Measurements from ENCODE around the gene PTCD2.
"Not testable (repeated sequence)": the region's sequence is repeated elsewhere in the genome, so short reads cannot be mapped to it uniquely, and the experiment has no call there.

The PTCD2 gene

DNA sequence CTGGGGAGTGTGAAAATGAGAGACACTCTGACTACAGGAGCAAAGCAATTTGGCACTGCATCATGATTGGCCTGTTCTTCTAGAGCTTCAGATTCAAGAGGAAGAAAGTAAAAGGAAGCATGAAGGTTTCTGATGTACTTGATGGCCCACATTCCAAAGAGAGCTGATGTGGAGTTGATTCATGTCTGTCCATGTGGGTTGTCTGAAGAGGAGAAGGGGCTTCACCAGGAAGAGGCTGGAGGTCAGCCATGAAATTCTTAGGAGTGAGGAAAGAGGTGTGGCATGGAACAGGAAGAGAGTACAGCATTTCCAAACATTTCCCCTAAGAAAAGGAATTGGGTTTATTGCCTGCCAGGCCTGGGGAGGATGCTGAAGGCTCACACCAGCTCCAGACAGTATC, 70.7 kb downstream of the PTCD2 start:
- H3K9ac ChIP-seq (ENCODE audit: low read depth in 1 of 2, low read length in 2 of 2) = no peak overlapping the region
- H3K27me3 ChIP-seq (ENCODE audit: control insufficient read depth in 1 of 2, insufficient read depth in 2 of 2, low read length in 2 of 2) = peaks cover 0 to 5% of the 10 kb centered on the region in 2 donors
- H3K27ac ChIP-seq (ENCODE audit: low read depth, low read length) = no peak overlapping the region
- no peak overlapping the region for H3K4me3 ChIP-seq (ENCODE audit: low read depth in 1 of 2, low read length in 2 of 2)
- no peaks in the 10 kb centered on the region for H3K36me3 ChIP-seq (ENCODE audit: control insufficient read depth in 1 of 2, insufficient read depth in 2 of 2, low read length in 2 of 2)
- no peaks in the 10 kb centered on the region for H3K4me1 ChIP-seq (ENCODE audit: control insufficient read depth in 1 of 2, insufficient read depth in 2 of 2, low read length in 2 of 2)
- no peaks in the 10 kb centered on the region for H3K9me3 ChIP-seq (ENCODE audit: control insufficient read depth in 1 of 2, low read length in 2 of 2)

DNA sequence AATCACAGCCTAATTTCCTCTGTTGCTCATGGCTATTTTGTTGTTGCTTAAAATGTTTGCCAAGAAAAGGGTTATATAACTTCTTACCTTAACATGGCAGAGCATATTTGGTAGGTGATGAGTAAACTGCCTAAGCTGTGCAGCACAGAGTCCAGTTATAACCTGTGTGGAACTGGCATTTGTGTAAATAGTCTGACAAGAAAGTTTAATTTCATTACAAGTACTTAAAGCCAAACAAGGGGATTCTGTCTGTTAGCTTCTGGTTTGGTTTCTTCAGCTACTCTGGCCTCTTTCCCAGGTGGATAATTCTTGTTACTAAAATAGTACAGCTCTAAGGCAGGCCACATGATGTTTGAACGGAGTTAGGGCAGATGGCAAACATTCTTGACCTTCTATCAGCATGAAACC, 72.2 kb downstream of the PTCD2 start:
- peaks cover 0 to 2% of the 10 kb centered on the region in 2 donors for H3K27me3 ChIP-seq (ENCODE audit: control insufficient read depth in 1 of 2, insufficient read depth in 2 of 2, low read length in 2 of 2)
- H3K27ac ChIP-seq (ENCODE audit: low read depth, low read length) = no peak overlapping the region
- no peak overlapping the region for H3K9ac ChIP-seq (ENCODE audit: low read depth in 1 of 2, low read length in 2 of 2)
- no peaks in the 10 kb centered on the region for H3K4me1 ChIP-seq (ENCODE audit: control insufficient read depth in 1 of 2, insufficient read depth in 2 of 2, low read length in 2 of 2)
- no peak overlapping the region for H3K4me3 ChIP-seq (ENCODE audit: low read depth in 1 of 2, low read length in 2 of 2)
- no peaks in the 10 kb centered on the region for H3K9me3 ChIP-seq (ENCODE audit: control insufficient read depth in 1 of 2, low read length in 2 of 2)
- H3K36me3 ChIP-seq (ENCODE audit: control insufficient read depth in 1 of 2, insufficient read depth in 2 of 2, low read length in 2 of 2) = no peaks in the 10 kb centered on the region

- no peaks in the 10 kb centered on the region for H3K27me3 ChIP-seq (ENCODE audit: control insufficient read depth in 1 of 2, insufficient read depth in 2 of 2, low read length in 2 of 2)
- no peaks in the 10 kb centered on the region for H3K4me1 ChIP-seq (ENCODE audit: control insufficient read depth in 1 of 2, insufficient read depth in 2 of 2, low read length in 2 of 2)
- no peaks in the 10 kb centered on the region for H3K9me3 ChIP-seq (ENCODE audit: control insufficient read depth in 1 of 2, low read length in 2 of 2)
- H3K27ac ChIP-seq (ENCODE audit: low read depth, low read length) = no peak overlapping the region
- H3K9ac ChIP-seq (ENCODE audit: low read depth in 1 of 2, low read length in 2 of 2) = no peak overlapping the region
- no peaks in the 10 kb centered on the region for H3K36me3 ChIP-seq (ENCODE audit: control insufficient read depth in 1 of 2, insufficient read depth in 2 of 2, low read length in 2 of 2)
- H3K4me3 ChIP-seq (ENCODE audit: low read depth in 1 of 2, low read length in 2 of 2) = no peak overlapping the region
These were observed 72.9 kb downstream of the PTCD2 start for GRCh38 chr5:72393052-72393451.

DNA sequence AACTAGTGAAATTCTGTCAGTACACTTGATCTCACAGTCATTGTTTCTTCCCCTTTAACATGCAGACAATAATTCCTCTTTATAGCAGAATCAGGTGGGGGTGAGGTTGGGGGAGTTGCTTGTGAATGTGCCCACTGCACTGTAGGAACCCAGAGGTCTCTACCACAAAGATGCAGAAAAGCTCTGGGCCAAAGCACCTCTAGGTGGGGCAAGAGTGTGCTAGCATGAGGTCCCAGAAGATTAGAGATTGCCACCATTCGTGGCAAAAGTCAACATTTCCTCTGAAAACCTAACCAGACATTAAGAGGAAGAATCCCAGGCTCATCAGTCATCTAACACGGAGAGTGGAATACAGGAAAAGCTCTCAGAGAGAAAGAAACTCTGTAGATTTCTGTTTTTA, 74.5 kb downstream of the PTCD2 start:
- Histone ChIP-seq H3K9me3 (ENCODE audit: control insufficient read depth in 1 of 2, low read length in 2 of 2) (no peaks in the 10 kb centered on the region), H3K4me1 (ENCODE audit: control insufficient read depth in 1 of 2, insufficient read depth in 2 of 2, low read length in 2 of 2) (no peaks in the 10 kb centered on the region), H3K27ac (ENCODE audit: low read depth, low read length) (no peak overlapping the region), H3K9ac (ENCODE audit: low read depth in 1 of 2, low read length in 2 of 2) (no peak overlapping the region), H3K4me3 (ENCODE audit: low read depth in 1 of 2, low read length in 2 of 2) (no peak overlapping the region), H3K27me3 (ENCODE audit: control insufficient read depth in 1 of 2, insufficient read depth in 2 of 2, low read length in 2 of 2) (peaks cover 0 to 4% of the 10 kb centered on the region in 2 donors), H3K36me3 (ENCODE audit: control insufficient read depth in 1 of 2, insufficient read depth in 2 of 2, low read length in 2 of 2) (no peaks in the 10 kb centered on the region)

- Histone ChIP-seq H3K4me1 (ENCODE audit: control insufficient read depth in 1 of 2, insufficient read depth in 2 of 2, low read length in 2 of 2) (no peaks in the 10 kb centered on the region), H3K27ac (ENCODE audit: low read depth, low read length) (no peak overlapping the region), H3K9ac (ENCODE audit: low read depth in 1 of 2, low read length in 2 of 2) (no peak overlapping the region)
These were observed 77.7 kb downstream of the PTCD2 start for GRCh38 chr5:72397836-72398235.

DNA sequence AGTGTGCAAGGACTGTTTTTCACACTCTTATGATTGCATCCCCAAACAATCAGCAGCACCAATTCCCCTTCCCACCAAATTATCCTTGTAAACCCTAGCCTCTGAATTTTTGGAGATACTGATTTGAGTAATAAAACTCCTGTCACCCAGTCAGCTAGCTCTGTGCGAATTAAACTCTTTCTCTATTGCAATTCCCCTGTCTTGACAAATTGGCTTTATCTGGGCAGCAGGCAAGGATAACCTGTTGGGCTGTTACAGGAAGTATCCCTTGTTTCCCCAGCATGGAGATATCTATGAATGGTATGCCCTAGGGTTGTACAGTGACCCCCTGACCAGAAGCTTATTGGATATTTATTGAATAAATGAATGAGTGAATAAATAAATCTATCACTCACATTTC, 80.8 kb downstream of the PTCD2 start:
- Histone ChIP-seq H3K36me3 (ENCODE audit: control insufficient read depth in 1 of 2, insufficient read depth in 2 of 2, low read length in 2 of 2) (no peaks in the 10 kb centered on the region), H3K9me3 (ENCODE audit: control insufficient read depth in 1 of 2, low read length in 2 of 2) (peaks cover 8 to 11% of the 10 kb centered on the region in 2 donors), H3K27ac (ENCODE audit: low read depth, low read length) (no peak overlapping the region), H3K4me1 (ENCODE audit: control insufficient read depth in 1 of 2, insufficient read depth in 2 of 2, low read length in 2 of 2) (no peaks in the 10 kb centered on the region), H3K4me3 (ENCODE audit: low read depth in 1 of 2, low read length in 2 of 2) (no peak overlapping the region), H3K9ac (ENCODE audit: low read depth in 1 of 2, low read length in 2 of 2) (no peak overlapping the region), H3K27me3 (ENCODE audit: control insufficient read depth in 1 of 2, insufficient read depth in 2 of 2, low read length in 2 of 2) (peaks cover 0 to 4% of the 10 kb centered on the region in 2 donors)

More at GRCh38 chr5:72397836-72398235, 77.7 kb downstream of the PTCD2 start:
- H3K36me3 ChIP-seq (ENCODE audit: control insufficient read depth in 1 of 2, insufficient read depth in 2 of 2, low read length in 2 of 2) = no peaks in the 10 kb centered on the region
- peaks cover 8 to 11% of the 10 kb centered on the region in 2 donors for H3K9me3 ChIP-seq (ENCODE audit: control insufficient read depth in 1 of 2, low read length in 2 of 2)
- H3K27me3 ChIP-seq (ENCODE audit: control insufficient read depth in 1 of 2, insufficient read depth in 2 of 2, low read length in 2 of 2) = peaks cover 0 to 4% of the 10 kb centered on the region in 2 donors
- H3K4me3 ChIP-seq (ENCODE audit: low read depth in 1 of 2, low read length in 2 of 2) = no peak overlapping the region

DNA sequence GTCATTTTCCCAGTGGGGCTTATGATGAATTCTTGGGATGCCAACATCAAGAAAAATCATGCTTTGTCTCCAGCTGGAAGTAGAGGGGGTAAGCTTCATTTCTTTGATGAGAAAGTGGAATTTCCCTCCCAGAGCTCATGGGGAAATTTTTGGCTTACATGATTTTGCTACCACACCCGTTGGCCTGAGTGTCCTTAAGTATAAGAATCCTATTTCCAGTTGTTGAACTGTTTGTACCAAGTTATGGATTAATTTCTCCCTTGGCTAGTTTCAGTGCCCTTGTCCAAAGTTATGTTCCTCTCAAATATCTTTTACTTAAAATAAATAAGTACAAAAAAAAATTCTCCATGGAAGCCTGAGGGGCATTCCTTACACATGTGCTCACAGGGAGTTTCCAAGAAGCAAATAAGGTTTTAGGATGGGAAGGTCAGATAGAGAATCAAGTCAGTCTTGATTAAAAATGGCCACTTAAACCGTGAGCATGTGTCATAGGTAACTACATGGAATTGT, 82.3 kb downstream of the PTCD2 start:
- Histone ChIP-seq H3K27ac (ENCODE audit: low read depth, low read length) (no peak overlapping the region), H3K9me3 (ENCODE audit: control insufficient read depth in 1 of 2, low read length in 2 of 2) (peaks cover 8 to 11% of the 10 kb centered on the region in 2 donors), H3K36me3 (ENCODE audit: control insufficient read depth in 1 of 2, insufficient read depth in 2 of 2, low read length in 2 of 2) (no peaks in the 10 kb centered on the region), H3K27me3 (ENCODE audit: control insufficient read depth in 1 of 2, insufficient read depth in 2 of 2, low read length in 2 of 2) (peaks cover 0 to 4% of the 10 kb centered on the region in 2 donors), H3K4me3 (ENCODE audit: low read depth in 1 of 2, low read length in 2 of 2) (no peak overlapping the region), H3K4me1 (ENCODE audit: control insufficient read depth in 1 of 2, insufficient read depth in 2 of 2, low read length in 2 of 2) (no peaks in the 10 kb centered on the region), H3K9ac (ENCODE audit: low read depth in 1 of 2, low read length in 2 of 2) (no peak overlapping the region)

DNA sequence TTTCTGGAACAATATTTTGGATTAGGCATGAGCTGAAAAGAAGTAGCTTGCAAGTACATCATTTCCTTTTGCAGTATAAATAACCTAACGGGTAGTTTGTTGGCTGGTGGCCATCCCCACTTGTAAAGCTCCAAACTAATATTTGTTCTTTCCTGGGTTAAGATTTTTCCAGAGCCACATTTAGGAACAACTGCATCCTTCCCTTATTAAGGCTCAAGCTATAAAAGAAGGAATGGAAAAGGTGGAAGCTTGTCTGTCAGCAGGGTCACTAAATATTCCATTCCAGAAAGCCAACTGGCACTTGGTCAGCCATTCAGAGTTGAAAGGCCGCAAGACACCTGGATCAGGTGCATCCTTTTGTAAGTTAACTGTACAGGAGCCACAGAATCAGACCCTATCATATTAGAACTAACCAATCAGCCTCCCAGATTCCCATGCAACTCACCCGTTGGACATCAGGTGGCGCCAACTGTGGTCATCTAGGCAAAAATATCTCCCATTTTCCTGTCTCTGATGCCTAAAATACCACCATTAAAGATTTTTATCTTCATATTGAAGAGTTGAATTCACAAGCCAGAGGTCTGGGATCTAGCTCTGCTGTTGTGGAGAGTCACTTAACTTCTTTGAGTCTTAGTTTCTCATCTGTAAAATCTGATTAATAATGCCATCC, 82.9 kb downstream of the PTCD2 start:
- H3K9me3 ChIP-seq (ENCODE audit: control insufficient read depth in 1 of 2, low read length in 2 of 2) = peaks cover 8 to 11% of the 10 kb centered on the region in 2 donors
- H3K9ac ChIP-seq (ENCODE audit: low read depth in 1 of 2, low read length in 2 of 2) = no peak overlapping the region
- no peaks in the 10 kb centered on the region for H3K36me3 ChIP-seq (ENCODE audit: control insufficient read depth in 1 of 2, insufficient read depth in 2 of 2, low read length in 2 of 2)
- H3K27ac ChIP-seq (ENCODE audit: low read depth, low read length) = no peak overlapping the region
- H3K4me3 ChIP-seq (ENCODE audit: low read depth in 1 of 2, low read length in 2 of 2) = no peak overlapping the region
- H3K4me1 ChIP-seq (ENCODE audit: control insufficient read depth in 1 of 2, insufficient read depth in 2 of 2, low read length in 2 of 2) = no peaks in the 10 kb centered on the region
- H3K27me3 ChIP-seq (ENCODE audit: control insufficient read depth in 1 of 2, insufficient read depth in 2 of 2, low read length in 2 of 2) = peaks cover 0 to 4% of the 10 kb centered on the region in 2 donors

DNA sequence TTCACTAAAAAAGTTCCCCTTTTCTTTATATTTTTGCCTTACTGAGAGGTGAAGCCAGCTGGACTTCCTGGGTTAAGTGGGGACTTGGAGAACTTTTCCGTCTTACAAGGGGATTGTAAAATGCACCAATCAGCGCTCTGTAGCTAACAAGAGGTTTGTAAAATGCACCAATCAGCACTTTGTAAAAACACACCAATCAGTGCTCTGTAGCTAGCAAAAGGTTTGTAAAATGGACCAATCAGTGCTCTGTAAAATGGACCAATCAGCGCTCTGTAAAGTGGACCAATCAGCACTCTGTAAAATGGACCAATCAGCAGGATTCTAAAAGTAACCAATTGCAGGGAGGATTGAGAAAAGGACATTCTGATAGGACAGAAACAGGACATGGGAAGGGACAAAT, 84.6 kb downstream of the PTCD2 start:
- not testable (repeated sequence) for H3K4me1 ChIP-seq (ENCODE audit: control insufficient read depth in 1 of 2, insufficient read depth in 2 of 2, low read length in 2 of 2); H3K27me3 ChIP-seq (ENCODE audit: control insufficient read depth in 1 of 2, insufficient read depth in 2 of 2, low read length in 2 of 2); H3K9ac ChIP-seq (ENCODE audit: low read depth in 1 of 2, low read length in 2 of 2); H3K4me3 ChIP-seq (ENCODE audit: low read depth in 1 of 2, low read length in 2 of 2); H3K27ac ChIP-seq (ENCODE audit: low read depth, low read length); H3K36me3 ChIP-seq (ENCODE audit: control insufficient read depth in 1 of 2, insufficient read depth in 2 of 2, low read length in 2 of 2)
- peaks cover 8 to 11% of the 10 kb centered on the region in 2 donors for H3K9me3 ChIP-seq (ENCODE audit: control insufficient read depth in 1 of 2, low read length in 2 of 2)

GRCh38 chr5:72407078-72407477, 86.9 kb downstream of the PTCD2 start:
- H3K36me3 ChIP-seq (ENCODE audit: control insufficient read depth in 1 of 2, insufficient read depth in 2 of 2, low read length in 2 of 2) = no peaks in the 10 kb centered on the region
- no peaks in the 10 kb centered on the region for H3K4me1 ChIP-seq (ENCODE audit: control insufficient read depth in 1 of 2, insufficient read depth in 2 of 2, low read length in 2 of 2)
- H3K27me3 ChIP-seq (ENCODE audit: control insufficient read depth in 1 of 2, insufficient read depth in 2 of 2, low read length in 2 of 2) = no peaks in the 10 kb centered on the region
- H3K9ac ChIP-seq (ENCODE audit: low read depth in 1 of 2, low read length in 2 of 2) = no peak overlapping the region
- H3K27ac ChIP-seq (ENCODE audit: low read depth, low read length) = no peak overlapping the region
- H3K4me3 ChIP-seq (ENCODE audit: low read depth in 1 of 2, low read length in 2 of 2) = no peak overlapping the region
- H3K9me3 ChIP-seq (ENCODE audit: control insufficient read depth in 1 of 2, low read length in 2 of 2) = no peaks in the 10 kb centered on the region
